Measurements from ENCODE around the gene PLAAT2. TPM values are rescaled to one million over a fixed set of nuclear protein-coding genes. Genes with fewer than 3 reads are reported as not detected.
"Not testable (repeated sequence)": the region's sequence is repeated elsewhere in the genome, so short reads cannot be mapped to it uniquely, and the experiment has no call there.

Gene PLAAT2
- total and polyA plus RNA-seq, 9 donors = 0.30 to 0.36 TPM; not detected in 7

DNA sequence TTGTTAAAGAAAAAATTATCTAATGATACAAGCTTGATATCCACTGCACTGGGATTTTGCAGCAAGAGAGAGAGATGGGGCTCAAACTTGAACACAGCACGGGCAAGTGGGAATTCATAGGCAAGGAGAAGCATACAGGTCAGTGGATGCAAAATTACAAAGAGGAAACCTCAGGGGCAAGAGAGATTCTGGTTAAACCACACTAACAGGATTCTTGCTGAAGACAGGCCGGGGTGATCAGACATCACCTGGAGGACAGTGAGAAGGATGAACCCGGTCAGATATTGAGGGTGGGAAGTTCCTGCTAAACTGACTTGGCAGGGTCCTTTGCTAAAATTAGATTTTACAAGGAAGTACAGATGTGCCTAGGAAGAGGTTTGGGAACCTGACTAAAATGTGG, 29.1 kb downstream of the PLAAT2 start:
- H3K4me3 ChIP-seq (ENCODE audit: low read length) = no peak overlapping the region
- WGBS (ENCODE audit: insufficient coverage) = 88% methylated on average over 3 of the region's 3 CpGs
- DNase-seq = no peak
- peaks cover 23% of the 10 kb centered on the region for H3K4me1 ChIP-seq (ENCODE audit: control insufficient read depth, insufficient read depth, low read length)
- no peaks in the 10 kb centered on the region for H3K27me3 ChIP-seq (ENCODE audit: control insufficient read depth, insufficient read depth, low read length)
- no peak overlapping the region for H3K27ac ChIP-seq (ENCODE audit: low read length)
- no peaks in the 10 kb centered on the region for H3K9me3 ChIP-seq (replicated peaks; ENCODE audit: control insufficient read depth, low read depth, low read length)
- H3K36me3 ChIP-seq (ENCODE audit: control insufficient read depth, insufficient read depth, low read length) = no peaks in the 10 kb centered on the region

DNA sequence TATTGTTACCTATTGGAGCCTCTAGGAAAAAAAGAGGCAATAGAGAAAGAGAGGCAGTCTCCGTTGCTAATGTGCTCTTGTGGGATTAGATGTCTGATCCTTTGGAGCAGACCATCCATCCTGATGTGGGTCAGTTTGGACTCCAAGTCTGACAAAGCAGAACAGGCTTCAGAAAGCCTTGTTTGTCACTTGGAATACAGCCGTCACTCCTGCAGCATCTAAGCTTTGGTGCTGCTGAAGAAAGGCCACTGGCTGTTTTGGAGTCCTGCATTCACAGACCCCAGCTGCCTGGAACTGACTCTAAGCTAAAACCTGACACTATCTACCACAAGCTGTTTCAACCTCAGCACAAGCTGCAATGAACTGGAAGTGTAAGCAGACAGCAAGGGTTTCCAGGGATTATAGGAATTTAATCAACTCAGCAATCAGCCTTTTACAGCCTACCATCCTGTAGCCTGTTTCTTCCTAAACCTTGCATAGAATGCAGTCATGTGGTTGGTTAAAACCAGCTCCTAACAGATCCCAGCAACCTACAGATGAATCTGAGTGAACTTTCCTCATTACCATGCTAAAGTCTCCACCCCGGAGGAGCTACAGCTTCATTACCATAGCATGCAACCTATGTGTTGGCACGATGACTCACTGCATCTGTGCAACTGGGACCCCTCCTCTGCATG, 30.2 kb downstream of the PLAAT2 start:
- Histone ChIP-seq H3K4me3 (ENCODE audit: low read length) (no peak overlapping the region), H3K27me3 (ENCODE audit: control insufficient read depth, insufficient read depth, low read length) (no peaks in the 10 kb centered on the region), H3K9me3 (replicated peaks; ENCODE audit: control insufficient read depth, low read depth, low read length) (no peaks in the 10 kb centered on the region), H3K27ac (ENCODE audit: low read length) (no peak overlapping the region), H3K36me3 (ENCODE audit: control insufficient read depth, insufficient read depth, low read length) (no peaks in the 10 kb centered on the region), H3K4me1 (ENCODE audit: control insufficient read depth, insufficient read depth, low read length) (peaks cover 19% of the 10 kb centered on the region)
- WGBS (ENCODE audit: insufficient coverage) = 46% methylated on average over 3 of the region's 4 CpGs
- DNase-seq = no peak

DNA sequence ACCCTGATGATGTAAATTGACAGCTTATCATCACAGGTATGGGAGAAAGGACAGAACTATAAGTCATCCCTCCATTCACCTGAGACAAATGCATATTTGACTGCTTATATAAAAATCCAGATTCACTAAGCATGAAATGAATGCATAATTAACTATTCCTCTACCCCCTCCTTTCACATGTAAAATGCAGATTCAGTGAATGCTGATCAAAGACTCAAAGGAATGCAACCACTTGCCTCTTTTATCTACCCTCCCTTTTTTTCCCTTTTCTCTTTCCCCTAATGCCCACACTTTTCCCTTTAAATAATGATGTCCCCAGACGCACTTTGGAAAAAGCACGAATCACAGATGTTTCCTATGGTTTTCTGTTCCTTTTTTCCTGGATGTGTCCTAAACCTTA, 31.1 kb downstream of the PLAAT2 start:
- Histone ChIP-seq H3K4me3 (ENCODE audit: low read length) (no peak overlapping the region), H3K4me1 (ENCODE audit: control insufficient read depth, insufficient read depth, low read length) (peaks cover 11% of the 10 kb centered on the region), H3K36me3 (ENCODE audit: control insufficient read depth, insufficient read depth, low read length) (no peaks in the 10 kb centered on the region), H3K27me3 (ENCODE audit: control insufficient read depth, insufficient read depth, low read length) (no peaks in the 10 kb centered on the region), H3K27ac (ENCODE audit: low read length) (no peak overlapping the region), H3K9me3 (replicated peaks; ENCODE audit: control insufficient read depth, low read depth, low read length) (no peaks in the 10 kb centered on the region)
- 50% methylated on average over 2 of the region's 2 CpGs for WGBS (ENCODE audit: insufficient coverage)
- no peak for DNase-seq

DNA sequence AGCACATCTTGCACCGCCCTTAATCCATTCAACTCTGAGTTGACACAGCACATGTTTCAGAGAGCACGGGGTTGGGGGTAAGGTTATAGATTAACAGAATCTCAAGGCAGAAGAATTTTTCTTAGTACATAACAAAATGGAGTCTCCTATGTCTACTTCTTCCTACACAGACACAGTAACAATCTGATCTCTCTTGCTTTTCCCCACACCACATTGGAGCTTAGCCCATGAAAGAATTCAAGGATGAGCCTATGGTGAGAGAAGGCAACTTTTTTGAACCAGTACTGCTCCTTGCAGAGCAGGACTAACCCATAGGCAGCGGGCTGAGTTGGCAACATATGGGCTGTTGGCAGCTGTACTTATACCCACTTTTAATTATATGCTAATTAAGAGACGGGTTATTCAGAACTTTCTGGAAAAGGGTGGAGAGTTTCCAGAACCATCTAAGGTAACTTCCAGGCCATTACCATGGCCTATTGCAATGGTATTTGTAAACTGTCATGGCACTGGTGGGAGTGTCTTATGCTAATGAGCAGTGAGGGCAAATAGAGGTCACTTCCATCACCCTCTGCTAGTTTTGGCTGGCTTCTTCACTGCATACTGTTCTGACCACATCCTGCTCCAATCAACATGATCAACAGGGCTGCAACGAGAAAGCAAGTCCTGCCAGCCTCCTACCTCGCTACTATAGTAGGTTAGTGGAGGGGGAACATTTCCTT, 31.9 kb downstream of the PLAAT2 start:
- H3K36me3 ChIP-seq (ENCODE audit: control insufficient read depth, insufficient read depth, low read length); H3K9me3 ChIP-seq (replicated peaks; ENCODE audit: control insufficient read depth, low read depth, low read length); H3K4me1 ChIP-seq (ENCODE audit: control insufficient read depth, insufficient read depth, low read length); H3K4me3 ChIP-seq (ENCODE audit: low read length); H3K27me3 ChIP-seq (ENCODE audit: control insufficient read depth, insufficient read depth, low read length); H3K27ac ChIP-seq (ENCODE audit: low read length): not testable (repeated sequence)
- no CpG with 5 or more reads among the region's 6 CpGs for WGBS (ENCODE audit: insufficient coverage)
- peak; percentile 20 for DNase-seq

DNA sequence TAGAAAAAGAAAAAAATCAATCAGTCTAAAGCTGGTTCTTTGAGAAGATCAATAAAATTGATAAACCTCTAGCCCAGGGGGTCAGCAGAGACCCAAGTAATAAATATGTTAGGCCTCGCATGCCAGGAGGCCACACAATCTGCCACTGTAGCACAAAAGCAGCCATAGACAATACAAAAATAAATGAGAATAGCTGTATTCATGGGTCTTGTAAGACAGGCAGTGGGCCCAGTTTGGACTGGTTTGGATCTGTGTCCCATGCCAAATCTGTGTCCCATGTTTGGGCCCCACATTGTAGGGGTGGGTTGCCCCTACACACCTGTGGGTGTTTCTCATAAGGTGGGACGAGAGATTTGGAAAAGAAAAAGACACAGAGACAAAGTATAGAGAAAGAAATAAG, 33.2 kb downstream of the PLAAT2 start:
- H3K27me3 ChIP-seq (ENCODE audit: control insufficient read depth, insufficient read depth, low read length) = no peaks in the 10 kb centered on the region
- no peaks in the 10 kb centered on the region for H3K4me1 ChIP-seq (ENCODE audit: control insufficient read depth, insufficient read depth, low read length)
- H3K9me3 ChIP-seq (replicated peaks; ENCODE audit: control insufficient read depth, low read depth, low read length) = no peaks in the 10 kb centered on the region
- no peak overlapping the region for H3K4me3 ChIP-seq (ENCODE audit: low read length)
- DNase-seq = no peak
- WGBS (ENCODE audit: insufficient coverage) = 80% methylated on average over 1 of the region's 2 CpGs
- H3K36me3 ChIP-seq (ENCODE audit: control insufficient read depth, insufficient read depth, low read length) = no peaks in the 10 kb centered on the region
- no peak overlapping the region for H3K27ac ChIP-seq (ENCODE audit: low read length)

DNA sequence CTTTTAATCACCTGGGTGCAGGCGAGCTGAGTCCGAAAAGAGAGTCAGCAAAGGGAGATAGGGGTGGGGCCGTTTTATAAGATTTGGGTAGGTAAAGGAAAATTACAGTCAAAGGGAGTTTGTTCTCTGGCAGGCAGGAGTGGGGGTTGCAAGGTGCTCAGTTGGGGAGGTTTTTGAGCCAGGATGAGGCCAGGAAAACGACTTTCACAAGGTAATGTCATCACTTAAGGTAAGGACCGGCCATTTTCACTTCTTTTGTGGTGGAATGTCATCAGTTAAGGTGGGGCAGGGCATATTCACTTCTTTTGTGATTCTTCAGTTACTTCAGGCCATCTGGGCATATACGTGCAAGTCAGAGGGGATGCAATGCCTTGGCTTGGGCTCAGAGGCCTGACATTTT, 33.8 kb downstream of the PLAAT2 start:
- 59% methylated on average over 3 of the region's 6 CpGs for WGBS (ENCODE audit: insufficient coverage)
- not testable (repeated sequence) for DNase-seq; H3K9me3 ChIP-seq (replicated peaks; ENCODE audit: control insufficient read depth, low read depth, low read length); H3K27me3 ChIP-seq (ENCODE audit: control insufficient read depth, insufficient read depth, low read length); H3K4me1 ChIP-seq (ENCODE audit: control insufficient read depth, insufficient read depth, low read length); H3K27ac ChIP-seq (ENCODE audit: low read length); H3K36me3 ChIP-seq (ENCODE audit: control insufficient read depth, insufficient read depth, low read length); H3K4me3 ChIP-seq (ENCODE audit: low read length)

DNA sequence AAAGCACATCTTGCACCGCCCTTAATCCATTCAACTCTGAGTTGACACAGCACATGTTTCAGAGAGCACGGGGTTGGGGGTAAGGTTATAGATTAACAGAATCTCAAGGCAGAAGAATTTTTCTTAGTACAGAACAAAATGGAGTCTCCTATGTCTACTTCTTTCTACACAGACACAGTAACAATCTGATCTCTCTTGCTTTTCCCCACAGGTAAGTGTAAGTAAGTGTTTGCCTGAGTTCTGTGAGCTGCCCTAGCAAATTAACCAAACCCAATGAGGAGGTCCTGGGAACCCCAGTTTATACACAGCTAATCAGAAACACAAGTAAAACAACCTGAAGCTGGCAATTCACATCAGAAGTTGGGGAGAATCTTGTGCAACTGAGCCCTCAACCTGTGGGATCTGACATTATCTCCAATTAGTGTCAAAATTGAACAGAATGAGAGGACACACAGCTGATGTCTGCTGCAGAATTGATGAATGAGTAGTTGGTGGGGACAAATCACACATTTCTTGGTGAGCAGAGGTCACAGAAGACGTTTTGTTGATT, 34.4 kb downstream of the PLAAT2 start:
- not testable (repeated sequence) for H3K4me1 ChIP-seq (ENCODE audit: control insufficient read depth, insufficient read depth, low read length); H3K36me3 ChIP-seq (ENCODE audit: control insufficient read depth, insufficient read depth, low read length); DNase-seq; H3K9me3 ChIP-seq (replicated peaks; ENCODE audit: control insufficient read depth, low read depth, low read length); H3K27ac ChIP-seq (ENCODE audit: low read length); H3K27me3 ChIP-seq (ENCODE audit: control insufficient read depth, insufficient read depth, low read length); H3K4me3 ChIP-seq (ENCODE audit: low read length)
- 36% methylated on average over 1 of the region's 3 CpGs for WGBS (ENCODE audit: insufficient coverage)

DNA sequence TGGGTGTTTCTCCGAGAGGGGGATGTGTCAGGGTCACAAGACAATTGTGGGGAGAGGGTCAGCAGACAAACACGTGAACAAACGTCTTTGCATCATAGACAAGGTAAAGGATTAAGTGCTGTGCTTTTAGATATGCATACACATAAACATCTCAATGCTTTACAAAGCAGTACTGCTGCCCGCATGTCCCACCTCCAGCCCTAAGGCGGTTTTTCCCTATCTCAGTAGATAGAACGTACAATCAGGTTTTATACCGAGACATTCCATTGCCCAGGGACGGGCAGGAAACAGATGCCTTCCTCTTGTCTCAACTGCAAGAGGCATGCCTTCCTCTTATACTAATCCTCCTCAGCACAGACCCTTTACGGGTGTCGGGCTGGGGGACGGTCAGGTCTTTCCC, 35.0 kb downstream of the PLAAT2 start:
- WGBS (ENCODE audit: insufficient coverage) = 7% methylated on average over 2 of the region's 11 CpGs
- H3K27ac ChIP-seq (ENCODE audit: low read length); DNase-seq: not testable (repeated sequence)

DNA sequence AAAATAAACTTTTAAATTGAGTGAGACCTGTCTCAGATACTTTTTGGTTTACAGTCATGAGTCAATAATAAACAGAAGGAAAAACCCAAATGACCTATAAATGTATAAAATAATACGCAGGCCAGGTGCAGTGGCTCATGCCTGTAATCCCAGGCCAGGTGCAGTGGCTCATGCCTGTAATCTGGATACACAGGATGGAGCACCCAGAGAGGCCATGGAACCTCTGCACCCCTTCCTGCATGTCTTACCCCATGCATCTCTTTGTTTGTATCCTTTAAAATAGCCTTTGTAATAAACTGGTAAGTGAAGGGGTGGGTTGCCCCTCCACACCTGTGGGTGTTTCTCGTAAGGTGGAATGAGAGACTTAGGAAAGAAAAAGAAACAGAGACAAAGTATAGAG, 35.5 kb downstream of the PLAAT2 start:
- Histone ChIP-seq H3K27ac (ENCODE audit: low read length) (no peak overlapping the region), H3K4me3 (ENCODE audit: low read length) (no peak overlapping the region), H3K9me3 (replicated peaks; ENCODE audit: control insufficient read depth, low read depth, low read length) (no peaks in the 10 kb centered on the region), H3K36me3 (ENCODE audit: control insufficient read depth, insufficient read depth, low read length) (no peaks in the 10 kb centered on the region), H3K27me3 (ENCODE audit: control insufficient read depth, insufficient read depth, low read length) (peaks cover 2% of the 10 kb centered on the region), H3K4me1 (ENCODE audit: control insufficient read depth, insufficient read depth, low read length) (no peaks in the 10 kb centered on the region)
- 60% methylated on average over 1 of the region's 2 CpGs for WGBS (ENCODE audit: insufficient coverage)
- no peak for DNase-seq

More for the DNA sequence above, 35.0 kb downstream of the PLAAT2 start:
- not testable (repeated sequence) for H3K27me3 ChIP-seq (ENCODE audit: control insufficient read depth, insufficient read depth, low read length); H3K9me3 ChIP-seq (replicated peaks; ENCODE audit: control insufficient read depth, low read depth, low read length); H3K4me3 ChIP-seq (ENCODE audit: low read length); H3K36me3 ChIP-seq (ENCODE audit: control insufficient read depth, insufficient read depth, low read length); H3K4me1 ChIP-seq (ENCODE audit: control insufficient read depth, insufficient read depth, low read length)

DNA sequence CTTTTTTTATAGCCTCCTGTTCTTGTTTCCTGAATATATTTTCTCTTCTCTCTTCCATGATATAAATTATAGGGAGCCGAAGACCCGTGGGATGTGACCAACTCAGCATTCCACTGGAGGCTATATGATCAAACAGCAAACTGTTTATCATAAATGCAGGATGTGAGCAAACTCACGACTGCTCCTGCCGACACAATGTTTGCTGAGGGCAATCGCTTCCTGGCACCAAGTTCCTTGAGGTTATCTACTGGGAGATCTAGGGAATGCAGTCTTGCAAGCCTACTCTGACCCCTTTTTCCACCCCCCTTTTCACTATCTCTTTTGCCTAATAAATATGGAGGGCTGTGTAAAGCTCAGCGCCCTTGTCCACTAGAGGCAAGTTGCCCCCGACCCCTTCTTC, 40.0 kb downstream of the PLAAT2 start:
- DNase-seq = no peak
- 100% methylated on average over 3 of the region's 7 CpGs for WGBS (ENCODE audit: insufficient coverage)
- H3K4me1 ChIP-seq (ENCODE audit: control insufficient read depth, insufficient read depth, low read length) = no peaks in the 10 kb centered on the region
- no peaks in the 10 kb centered on the region for H3K36me3 ChIP-seq (ENCODE audit: control insufficient read depth, insufficient read depth, low read length)
- H3K27ac ChIP-seq (ENCODE audit: low read length) = no peak overlapping the region
- peaks cover 2% of the 10 kb centered on the region for H3K27me3 ChIP-seq (ENCODE audit: control insufficient read depth, insufficient read depth, low read length)
- H3K9me3 ChIP-seq (replicated peaks; ENCODE audit: control insufficient read depth, low read depth, low read length) = no peaks in the 10 kb centered on the region
- no peak overlapping the region for H3K4me3 ChIP-seq (ENCODE audit: low read length)
